Prostate gland (tissue), 2 donors: ENCODE measurements around the gene ELOVL7.

Source experiments
- POLR2A ChIP-seq: fragments of 450-650 bp; IDR thresholded peaks from one replicate; pipeline ENCODE4 v1.6.1; 2016; ENCODE audit warnings: antibody characterized with exemption, mild to moderate bottlenecking
- TF ChIP-seq, protein P1 (sequence below), 4 experiments: fragments of 200-600 bp in 2 of 4; fragments of 450-650 bp in 2 of 4; sonication (generic) in 2 of 4; IDR thresholded peaks; 1 replicate in 3 of 4; 2 replicates in 1 of 4; pipeline ENCODE4 v1.5.1; 2016 to 2019; ENCODE audit warnings: antibody characterized with exemption in 4 of 4, mild to moderate bottlenecking in 2 of 4, moderate library complexity in 2 of 4

DNA sequence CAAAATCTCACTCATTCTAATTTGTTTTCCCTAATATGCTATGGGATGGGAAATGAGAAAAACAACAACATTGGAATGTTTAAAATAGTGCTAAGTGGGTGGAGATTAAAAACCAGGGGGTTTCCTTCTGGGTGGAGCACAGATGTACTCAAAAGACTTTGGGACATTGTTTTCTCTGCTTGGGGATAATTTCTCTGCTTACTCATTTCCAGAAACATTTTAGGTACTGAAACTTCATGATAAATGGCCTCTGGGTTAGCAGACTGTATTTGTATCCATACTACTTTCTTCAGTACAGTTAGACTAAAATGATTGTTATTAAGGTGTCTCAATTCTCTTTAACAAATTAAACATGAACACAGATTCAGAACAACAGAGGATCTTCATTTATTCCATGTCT lies 17.4 kb downstream of the ELOVL7 start:
- TF ChIP-seq, protein P1, sequence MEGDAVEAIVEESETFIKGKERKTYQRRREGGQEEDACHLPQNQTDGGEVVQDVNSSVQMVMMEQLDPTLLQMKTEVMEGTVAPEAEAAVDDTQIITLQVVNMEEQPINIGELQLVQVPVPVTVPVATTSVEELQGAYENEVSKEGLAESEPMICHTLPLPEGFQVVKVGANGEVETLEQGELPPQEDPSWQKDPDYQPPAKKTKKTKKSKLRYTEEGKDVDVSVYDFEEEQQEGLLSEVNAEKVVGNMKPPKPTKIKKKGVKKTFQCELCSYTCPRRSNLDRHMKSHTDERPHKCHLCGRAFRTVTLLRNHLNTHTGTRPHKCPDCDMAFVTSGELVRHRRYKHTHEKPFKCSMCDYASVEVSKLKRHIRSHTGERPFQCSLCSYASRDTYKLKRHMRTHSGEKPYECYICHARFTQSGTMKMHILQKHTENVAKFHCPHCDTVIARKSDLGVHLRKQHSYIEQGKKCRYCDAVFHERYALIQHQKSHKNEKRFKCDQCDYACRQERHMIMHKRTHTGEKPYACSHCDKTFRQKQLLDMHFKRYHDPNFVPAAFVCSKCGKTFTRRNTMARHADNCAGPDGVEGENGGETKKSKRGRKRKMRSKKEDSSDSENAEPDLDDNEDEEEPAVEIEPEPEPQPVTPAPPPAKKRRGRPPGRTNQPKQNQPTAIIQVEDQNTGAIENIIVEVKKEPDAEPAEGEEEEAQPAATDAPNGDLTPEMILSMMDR (IDR thresholded peaks at IDR 0.05): no peak
- no peak for TF ChIP-seq POLR2A
